H1 (cell line): ENCODE measurements around the gene MFNG. TPM values are rescaled to one million over a fixed set of nuclear protein-coding genes. Genes with fewer than 3 reads are reported as not detected.

Source experiments
- CTCF ChIA-PET: fragments of 300-600 bp; sonication (Branson Sonifier 250); formaldehyde crosslinking; loops from one replicate; lab custom pipeline; 2021; ENCODE audit not compliant: partially characterized antibody; lab: Charles Lee
- POLR2A ChIA-PET: fragments of 300-600 bp; sonication (Branson Sonifier 250); formaldehyde crosslinking; loops from one replicate; lab custom pipeline; 2021; ENCODE audit warnings: inconsistent platforms; ENCODE audit not compliant: partially characterized antibody; lab: Charles Lee
- DNase-seq, 2 experiments: peaks; one replicate each; pipeline versions ENCODE4 v3.0.0 to v3.0.0-alpha.2; 2010 to 2022; ENCODE audit warnings: low spot score in 2 of 2, low read depth in 1 of 2, mixed read lengths in 1 of 2
- FAIRE-seq: peaks from 2 replicates; lab custom pipeline; 2011; peaks lifted over from hg19 to GRCh38; lab: Jason Lieb, UNC
- H2AFZ ChIP-seq: 2 replicates; pipeline ENCODE4 v1.8.1; 2012; ENCODE audit warnings: low read length, inconsistent platforms
- H2AK5ac ChIP-seq: 2 replicates; pipeline ENCODE4 v1.6.1; 2013; ENCODE audit warnings: low read depth, low read length
- H2BK120ac ChIP-seq: replicated peaks from 2 replicates; pipeline ENCODE3; 2013; ENCODE audit warnings: low read depth, low read length, inconsistent platforms
- H2BK12ac ChIP-seq: 2 replicates; pipeline ENCODE4 v1.6.1; 2013; ENCODE audit warnings: low read depth, low read length
- H2BK15ac ChIP-seq: 2 replicates; pipeline ENCODE4 v1.6.1; 2013; ENCODE audit warnings: low read length
- H2BK20ac ChIP-seq: 2 replicates; pipeline ENCODE4 v1.6.1; 2013; ENCODE audit warnings: low read length
- H2BK5ac ChIP-seq: 2 replicates; pipeline ENCODE4 v1.6.1; 2013; ENCODE audit warnings: low read depth, low read length
- H3K14ac ChIP-seq: 2 replicates; pipeline ENCODE4 v1.6.1; 2013; ENCODE audit warnings: inconsistent platforms; ENCODE audit not compliant: insufficient read length
- H3K18ac ChIP-seq: 2 replicates; pipeline ENCODE4 v1.6.1; 2013; ENCODE audit warnings: low read length; ENCODE audit errors: extremely low read depth
- H3K23ac ChIP-seq: 2 replicates; pipeline ENCODE4 v1.6.1; 2013; ENCODE audit warnings: inconsistent platforms; ENCODE audit not compliant: insufficient read length
- H3K23me2 ChIP-seq: 2 replicates; pipeline ENCODE4 v1.6.1; 2013; ENCODE audit warnings: low read depth, low read length
- H3K27ac ChIP-seq: 2 replicates; pipeline ENCODE4 v1.6.1; 2011; ENCODE audit warnings: low read depth, low read length, inconsistent platforms
- H3K27me3 ChIP-seq, 4 experiments: replicated peaks in 1 of 4; 1 replicate in 1 of 4; 2 replicates in 3 of 4; pipeline versions ENCODE4 v1.6.1 to v1.8.1; 2011 to 2013; ENCODE audit warnings: low read length in 3 of 4, mild to moderate bottlenecking in 3 of 4, inconsistent platforms in 2 of 4, mixed read lengths in 2 of 4, moderate library complexity in 1 of 4; ENCODE audit not compliant: control insufficient read depth in 3 of 4, insufficient read depth in 3 of 4; ENCODE audit errors: extremely low read depth in 1 of 4
- H3K36me3 ChIP-seq, 4 experiments: 2 replicates each; pipeline versions ENCODE4 v1.6.1 to v1.8.1; 2011 to 2013; ENCODE audit warnings: mild to moderate bottlenecking in 4 of 4, low read length in 3 of 4, moderate library complexity in 2 of 4, control low read depth in 1 of 4, inconsistent platforms in 1 of 4; ENCODE audit not compliant: insufficient read depth in 4 of 4, control insufficient read depth in 2 of 4
- H3K4ac ChIP-seq: replicated peaks from 2 replicates; pipeline ENCODE3; 2013; ENCODE audit warnings: low read length, low read depth, mixed read lengths, inconsistent platforms; ENCODE audit not compliant: insufficient read length
- H3K4me1 ChIP-seq, 4 experiments: replicated peaks in 1 of 4; 1 replicate in 1 of 4; 2 replicates in 3 of 4; pipeline versions ENCODE4 v1.6.1 to v1.8.1; 2011 to 2013; ENCODE audit warnings: low read length in 3 of 4, inconsistent platforms in 2 of 4, mixed read lengths in 1 of 4; ENCODE audit not compliant: insufficient read depth in 4 of 4, control insufficient read depth in 3 of 4
- H3K4me2 ChIP-seq, 2 experiments: 2 replicates each; pipeline versions ENCODE4 v1.6.1 to v1.8.1; 2011 to 2013; ENCODE audit warnings: low read depth in 2 of 2, low read length in 2 of 2, control low read depth in 1 of 2, inconsistent platforms in 1 of 2, mild to moderate bottlenecking in 1 of 2; ENCODE audit not compliant: insufficient read depth in 1 of 2
- H3K4me3 ChIP-seq, 4 experiments: fragments of 200-600, 300-600 bp in 1 of 4; sonication (generic), shearing (Covaris generic), sonication (Bioruptor Twin) in 1 of 4; 2 replicates each; pipeline versions ENCODE4 v1.5.1 to v1.8.1; 2011 to 2016; ENCODE audit warnings: low read length in 4 of 4, low read depth in 3 of 4, control low read depth in 2 of 4, inconsistent platforms in 2 of 4, mild to moderate bottlenecking in 2 of 4, mixed read lengths in 1 of 4, moderate library complexity in 1 of 4; ENCODE audit not compliant: insufficient read depth in 2 of 4; ENCODE audit errors: extremely low read depth in 1 of 4
- H3K56ac ChIP-seq: replicated peaks from 2 replicates; pipeline ENCODE3; 2013; ENCODE audit warnings: low read depth, mild to moderate bottlenecking, mixed read lengths, low read length, inconsistent platforms; ENCODE audit not compliant: insufficient read length
- H3K79me1 ChIP-seq: 2 replicates; pipeline ENCODE4 v1.6.1; 2013; ENCODE audit warnings: low read depth, low read length, control low read depth
- H3K79me2 ChIP-seq, 2 experiments: 2 replicates each; pipeline versions ENCODE4 v1.6.1 to v1.8.1; 2012 to 2013; ENCODE audit warnings: low read length in 2 of 2, mild to moderate bottlenecking in 2 of 2, inconsistent platforms in 1 of 2; ENCODE audit not compliant: insufficient read depth in 2 of 2, control insufficient read depth in 1 of 2
- H3K9ac ChIP-seq, 4 experiments: replicated peaks in 1 of 4; 1 replicate in 1 of 4; 2 replicates in 3 of 4; pipeline versions ENCODE4 v1.6.1 to v1.8.1; 2011 to 2013; ENCODE audit warnings: low read depth in 3 of 4, low read length in 3 of 4, control low read depth in 2 of 4, mild to moderate bottlenecking in 2 of 4, moderate library complexity in 2 of 4, inconsistent platforms in 1 of 4; ENCODE audit errors: extremely low read depth in 1 of 4
- H3K9me3 ChIP-seq, 2 experiments: 2 replicates each; pipeline versions ENCODE4 v1.6.1 to v1.8.1; 2012 to 2013; ENCODE audit warnings: mild to moderate bottlenecking in 2 of 2, moderate library complexity in 2 of 2, control low read depth in 1 of 2, inconsistent platforms in 1 of 2, low read depth in 1 of 2, low read length in 1 of 2, mixed read lengths in 1 of 2; ENCODE audit not compliant: insufficient read depth in 2 of 2
- H4K20me1 ChIP-seq, 2 experiments: replicated peaks in 1 of 2; 2 replicates each; pipeline versions ENCODE3 to v1.8.1; 2011 to 2013; ENCODE audit warnings: inconsistent platforms in 2 of 2, low read length in 2 of 2, mild to moderate bottlenecking in 1 of 2; ENCODE audit not compliant: insufficient read depth in 2 of 2, control insufficient read depth in 1 of 2
- H4K5ac ChIP-seq: 2 replicates; pipeline ENCODE4 v1.6.1; 2013; ENCODE audit warnings: low read length, low read depth, mixed read lengths, inconsistent platforms; ENCODE audit not compliant: insufficient read length
- H4K8ac ChIP-seq: 2 replicates; pipeline ENCODE4 v1.8.0; 2013; ENCODE audit warnings: mild to moderate bottlenecking, moderate library complexity, low read length, inconsistent platforms; ENCODE audit not compliant: insufficient read depth; ENCODE audit errors: extremely low read depth
- H4K91ac ChIP-seq: replicated peaks from 2 replicates; pipeline ENCODE3; 2013; ENCODE audit warnings: low read length, mixed read lengths, inconsistent platforms; ENCODE audit not compliant: insufficient read length
- CHD1 ChIP-seq: IDR thresholded peaks from 2 replicates; pipeline ENCODE4 v1.6.1; 2012; ENCODE audit warnings: low read depth, low read length, improper control_type of control experiment
- POLR2AphosphoS5 ChIP-seq: IDR thresholded peaks from 2 replicates; pipeline ENCODE4 v1.6.1; 2011; ENCODE audit warnings: low read depth, low read length
- WGBS, 2 experiments: shearing (Covaris generic) in 1 of 2; methylation state at CpG; one replicate each; pipeline versions ENCODE4 v1.1.6 to v1.1.7; 2013 to 2015; ENCODE audit warnings: low lambda C conversion rate in 2 of 2, mixed read lengths in 2 of 2, inconsistent platforms in 1 of 2, low coverage in 1 of 2, missing lambda C conversion rate in 1 of 2; ENCODE audit not compliant: insufficient replicate concordance in 2 of 2, insufficient coverage in 1 of 2, insufficient read length in 1 of 2; ENCODE audit errors: extremely low coverage in 1 of 2, missing lambda C conversion rate in 1 of 2; 5-methylcytosine and 5-hydroxymethylcytosine counted together
- polyA plus RNA-seq, 7 experiments: library from polyadenylated mRNA; depleted of rRNA in 3 of 7; stranded (reverse) in 5 of 7; unstranded in 2 of 7; fragments of >200 nt in 5 of 7; fragments of 200-250 nt in 2 of 7; gene quantifications; 1 replicate in 5 of 7; 2 replicates in 1 of 7; 4 replicates in 1 of 7; pipeline versions ENCODE4 v1.2.1 to v1.2.3, GENCODE V29; 2011 to 2013; ENCODE audit warnings: missing spikeins in 2 of 7, mixed read lengths in 2 of 7
- total RNA-seq: library from RNA; stranded (reverse); fragmentation: NEBNext Ultra II Directional; extraction: Animal tissue kit (Norgen Biotek cat#: 25700); gene quantifications from 2 replicates; pipeline ENCODE4 v1.2.1, GENCODE V29; 2021

Gene MFNG
- total and polyA plus RNA-seq, 2 of the 8 experiments (the other 6 are each of a cell fraction or from before 2014, with no cell fraction given), result 1.7 to 5.5 TPM

- Histone ChIP-seq H3K4ac (no peak overlapping the region), H3K79me2 (no peaks in the 10 kb centered on the region), H3K4me3 (no peak overlapping the region), H3K36me3 (no peaks in the 10 kb centered on the region), H3K27me3 (peaks cover 7 to 25% (median 16%) of the 10 kb centered on the region in 4 experiments; a peak in 6 of 7 replicates), H3K9me3 (no peaks in the 10 kb centered on the region), H3K4me1 (peaks cover 0 to 7% (median 4%) of the 10 kb centered on the region in 4 experiments; a peak in 3 of 7 replicates), H3K56ac (no peak overlapping the region), H4K20me1 (no peaks in the 10 kb centered on the region), H2AFZ (no peak overlapping the region), H4K8ac (no peak overlapping the region; the same call in 1 of the 2 replicates), H3K79me1 (no peaks in the 10 kb centered on the region), H3K14ac (no peak overlapping the region), H2BK120ac (no peak overlapping the region), H3K9ac (no peak overlapping the region), H3K23me2 (peaks cover 10% of the 10 kb centered on the region; the same call in 1 of the 2 replicates), H3K18ac (no peak overlapping the region), H2BK20ac (no peak overlapping the region), H3K4me2 (no peak overlapping the region), H3K23ac (no peak overlapping the region), H3K27ac (no peak overlapping the region), H4K91ac (no peak overlapping the region), H2AK5ac (0 out of 2 replicates have a peak overlapping the region, but pooled peaks have one; percentile 40), H2BK12ac (no peak overlapping the region), H2BK15ac (0 out of 2 replicates have a peak overlapping the region, but pooled peaks have one; percentile 29), H4K5ac (no peak overlapping the region), H2BK5ac (no peak overlapping the region; the same call in 1 of the 2 replicates)
- POLR2A ChIA-PET, result no interaction called here
- no peak for FAIRE-seq
- CTCF ChIA-PET, result interaction anchor here (0.6 to 2.4 kb wide), 9 partner anchors 10 to 98 kb away, joined by 3 to 8 read pairs (median 3); no protein-coding TSS in a partner anchor
- no peak for DNase-seq
- TF ChIP-seq CHD1, result no peak
- no peak for TF ChIP-seq POLR2AphosphoS5
- whole genome bisulfite sequencing, 2 experiments, result 91% methylated on average over 14 of the region's 14 CpGs; no CpG with 5 or more reads in 1 of the 2 experiments
Measured at GRCh38 chr22:37521236-37521739, 35.1 kb upstream of the MFNG start.
